ENCODE data around the gene FAM222B.

DNA sequence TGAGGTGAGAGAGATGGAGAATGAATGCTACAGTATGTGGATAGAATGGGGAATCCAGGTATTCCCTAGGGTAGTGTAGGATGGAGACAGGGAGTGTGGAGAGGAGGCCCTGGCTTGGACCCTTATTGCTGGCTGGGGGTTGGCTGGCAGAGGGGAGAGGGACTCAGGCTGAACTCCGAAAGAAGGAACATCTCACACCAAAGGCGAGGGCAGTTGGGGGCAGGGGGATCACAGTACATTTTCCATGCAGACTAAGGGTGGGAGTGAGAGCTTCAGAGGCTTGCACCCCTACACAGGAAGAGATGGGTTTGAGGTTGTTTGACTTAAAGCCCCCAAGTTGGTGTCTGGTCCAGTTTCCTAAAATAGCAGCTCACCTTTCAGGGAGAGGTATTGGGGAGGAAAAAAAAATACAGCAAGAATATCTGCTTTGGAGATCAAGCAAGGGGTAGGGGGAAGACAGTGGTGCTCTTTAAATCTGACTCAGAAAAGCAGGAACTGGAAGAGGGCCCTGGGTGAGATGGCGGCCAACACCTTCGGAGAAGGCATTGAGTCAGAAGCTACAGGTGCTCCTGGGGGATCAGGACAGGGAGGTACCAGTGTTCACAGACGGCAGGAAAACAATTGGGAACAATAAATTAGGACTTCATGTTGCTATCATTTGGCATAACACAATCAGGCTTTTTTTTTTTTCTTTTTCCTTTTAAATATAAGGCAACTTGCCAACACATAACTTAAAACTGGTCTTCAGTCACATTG, 86.4 kb downstream of the FAM222B start:
- TF ChIP-seq, protein P1, sequence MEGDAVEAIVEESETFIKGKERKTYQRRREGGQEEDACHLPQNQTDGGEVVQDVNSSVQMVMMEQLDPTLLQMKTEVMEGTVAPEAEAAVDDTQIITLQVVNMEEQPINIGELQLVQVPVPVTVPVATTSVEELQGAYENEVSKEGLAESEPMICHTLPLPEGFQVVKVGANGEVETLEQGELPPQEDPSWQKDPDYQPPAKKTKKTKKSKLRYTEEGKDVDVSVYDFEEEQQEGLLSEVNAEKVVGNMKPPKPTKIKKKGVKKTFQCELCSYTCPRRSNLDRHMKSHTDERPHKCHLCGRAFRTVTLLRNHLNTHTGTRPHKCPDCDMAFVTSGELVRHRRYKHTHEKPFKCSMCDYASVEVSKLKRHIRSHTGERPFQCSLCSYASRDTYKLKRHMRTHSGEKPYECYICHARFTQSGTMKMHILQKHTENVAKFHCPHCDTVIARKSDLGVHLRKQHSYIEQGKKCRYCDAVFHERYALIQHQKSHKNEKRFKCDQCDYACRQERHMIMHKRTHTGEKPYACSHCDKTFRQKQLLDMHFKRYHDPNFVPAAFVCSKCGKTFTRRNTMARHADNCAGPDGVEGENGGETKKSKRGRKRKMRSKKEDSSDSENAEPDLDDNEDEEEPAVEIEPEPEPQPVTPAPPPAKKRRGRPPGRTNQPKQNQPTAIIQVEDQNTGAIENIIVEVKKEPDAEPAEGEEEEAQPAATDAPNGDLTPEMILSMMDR (conservative IDR thresholded peaks at IDR 0.05; ENCODE audit: low read length) = no peak
- no peak for TF ChIP-seq EZH2phosphoT487 (IDR thresholded peaks at IDR 0.05; ENCODE audit: borderline replicate concordance, low read depth, low read length)
